Measurements from ENCODE around the gene KIF7. TPM values are rescaled to one million over a fixed set of nuclear protein-coding genes. Genes with fewer than 3 reads are reported as not detected.

Gene KIF7
- total RNA-seq, 4 donors from 2014 or later: 6.2 to 12.6 (median 7.7) TPM

GRCh38 chr15:89656116-89656815 is 999 bp upstream of the KIF7 start:
- TF ChIP-seq, protein P1, sequence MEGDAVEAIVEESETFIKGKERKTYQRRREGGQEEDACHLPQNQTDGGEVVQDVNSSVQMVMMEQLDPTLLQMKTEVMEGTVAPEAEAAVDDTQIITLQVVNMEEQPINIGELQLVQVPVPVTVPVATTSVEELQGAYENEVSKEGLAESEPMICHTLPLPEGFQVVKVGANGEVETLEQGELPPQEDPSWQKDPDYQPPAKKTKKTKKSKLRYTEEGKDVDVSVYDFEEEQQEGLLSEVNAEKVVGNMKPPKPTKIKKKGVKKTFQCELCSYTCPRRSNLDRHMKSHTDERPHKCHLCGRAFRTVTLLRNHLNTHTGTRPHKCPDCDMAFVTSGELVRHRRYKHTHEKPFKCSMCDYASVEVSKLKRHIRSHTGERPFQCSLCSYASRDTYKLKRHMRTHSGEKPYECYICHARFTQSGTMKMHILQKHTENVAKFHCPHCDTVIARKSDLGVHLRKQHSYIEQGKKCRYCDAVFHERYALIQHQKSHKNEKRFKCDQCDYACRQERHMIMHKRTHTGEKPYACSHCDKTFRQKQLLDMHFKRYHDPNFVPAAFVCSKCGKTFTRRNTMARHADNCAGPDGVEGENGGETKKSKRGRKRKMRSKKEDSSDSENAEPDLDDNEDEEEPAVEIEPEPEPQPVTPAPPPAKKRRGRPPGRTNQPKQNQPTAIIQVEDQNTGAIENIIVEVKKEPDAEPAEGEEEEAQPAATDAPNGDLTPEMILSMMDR (IDR thresholded peaks at IDR 0.05): no peak
- DNase-seq (ENCODE audit: low spot score) (no peak), ATAC-seq (ENCODE audit: low FRiP score) (no peak)

DNA sequence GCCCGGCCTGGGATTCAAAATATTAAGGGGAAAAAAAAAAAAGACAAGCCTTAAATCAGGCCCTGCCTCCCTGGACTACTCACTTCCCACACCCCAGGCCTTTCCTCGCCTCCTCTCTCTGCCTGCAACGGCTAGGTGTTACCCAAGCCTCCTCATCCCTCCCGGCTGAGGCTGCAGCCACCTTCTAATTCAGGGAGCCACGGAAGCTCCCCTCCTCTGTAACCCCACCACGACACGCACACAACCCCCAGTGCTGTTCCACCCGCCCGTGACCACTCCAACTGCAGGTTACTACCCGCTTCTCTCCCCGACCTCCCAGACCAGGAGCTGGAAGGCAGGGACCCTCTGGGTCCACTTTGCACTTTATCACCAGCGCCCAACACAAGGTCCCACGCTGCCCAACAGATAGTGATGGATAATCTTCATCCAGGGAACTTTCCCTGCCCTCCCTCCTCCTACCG is 936 bp downstream of the KIF7 start:
- DNase-seq (ENCODE audit: low spot score) (no peak), ATAC-seq (ENCODE audit: low FRiP score) (no peak)
- TF ChIP-seq, protein P1 (IDR thresholded peaks at IDR 0.05): no peak

DNA sequence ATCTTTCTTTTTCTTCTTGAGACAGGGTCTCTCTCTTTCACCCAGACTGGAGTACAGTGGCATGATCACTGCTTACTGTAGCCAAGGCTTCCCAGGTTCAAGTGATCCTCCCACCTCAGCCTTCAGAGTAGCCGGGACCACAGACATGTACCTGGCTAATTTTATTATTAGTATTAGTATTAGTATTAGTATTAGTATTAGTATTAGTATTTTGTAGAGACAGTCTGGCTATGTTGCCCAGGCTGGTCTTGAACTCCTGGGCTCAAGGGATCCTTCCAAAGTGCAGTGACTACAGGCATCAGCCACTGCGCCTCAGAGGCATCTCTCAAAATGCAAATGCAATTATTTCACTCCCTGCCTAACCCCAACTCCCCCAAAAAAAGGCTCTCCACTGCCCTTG is 1.7 kb downstream of the KIF7 start:
- DNase-seq (ENCODE audit: low spot score) (no peak), ATAC-seq (ENCODE audit: low FRiP score) (no peak)
- TF ChIP-seq, protein P1 (IDR thresholded peaks at IDR 0.05): no peak

DNA sequence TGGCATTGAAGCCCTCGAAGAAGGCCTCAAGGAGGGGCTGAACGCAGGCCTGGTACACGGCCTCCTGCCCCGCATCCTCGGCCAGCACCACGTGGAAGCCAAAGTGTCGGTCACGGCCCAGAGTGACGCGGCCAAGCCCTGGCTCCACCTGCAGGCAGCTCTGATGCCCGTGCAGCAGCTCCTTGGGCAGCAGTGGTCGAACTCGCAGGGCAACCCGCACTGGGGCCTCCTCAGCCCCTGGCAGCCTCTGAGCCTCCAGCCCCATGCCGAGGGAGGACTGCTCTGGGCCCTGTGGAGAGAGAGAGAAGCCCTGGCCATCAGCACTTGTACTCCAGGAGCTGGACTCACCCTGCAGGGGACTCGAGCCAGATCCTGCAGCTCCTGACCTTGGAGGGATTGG is 2.6 kb downstream of the KIF7 start:
- TF ChIP-seq, protein P1 (IDR thresholded peaks at IDR 0.05): no peak
- no peak for DNase-seq (ENCODE audit: low spot score)
- no peak for ATAC-seq (ENCODE audit: low FRiP score)

DNA sequence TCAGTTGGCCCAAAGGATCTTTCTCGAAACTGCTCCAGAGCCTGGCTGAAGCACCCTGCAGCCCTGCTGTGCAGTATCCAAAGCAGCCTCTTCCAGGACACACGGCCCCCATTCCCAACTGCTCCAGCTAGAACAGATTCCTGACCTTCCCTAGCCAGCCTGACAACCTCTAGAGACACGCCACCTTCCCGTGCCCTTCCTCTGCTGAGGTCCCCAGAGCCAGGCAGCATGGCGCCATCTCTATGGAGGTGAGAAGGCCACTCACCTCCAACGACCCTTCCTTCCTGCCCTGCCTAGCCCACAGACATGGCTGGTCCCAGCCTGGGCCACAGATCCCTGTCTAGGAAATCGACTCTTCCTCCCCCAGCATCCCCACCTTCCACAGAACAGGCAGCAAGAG is 3.1 kb downstream of the KIF7 start:
- TF ChIP-seq, protein P1 (IDR thresholded peaks at IDR 0.05): no peak
- DNase-seq (ENCODE audit: low spot score) (no peak), ATAC-seq (ENCODE audit: low FRiP score) (no peak)

DNA sequence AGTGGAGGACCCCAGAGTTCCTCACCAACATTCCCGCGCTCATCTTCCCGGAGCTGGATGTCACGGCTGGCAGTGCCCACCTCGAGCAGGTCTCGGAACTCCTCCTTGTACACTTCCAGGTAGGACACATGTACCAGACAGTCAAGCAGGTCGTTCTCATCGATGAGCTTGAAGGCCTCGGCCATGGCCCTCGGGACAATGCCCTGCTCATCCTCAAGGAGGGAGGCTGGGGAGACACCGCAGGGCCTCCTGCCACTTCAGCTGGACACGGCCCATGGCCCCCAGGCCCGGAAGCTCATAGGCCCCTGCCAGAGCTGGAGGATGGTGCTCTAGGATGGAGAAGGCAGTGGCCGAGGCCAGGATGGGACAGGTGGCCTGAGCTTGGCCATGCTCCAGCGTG is 5.6 kb downstream of the KIF7 start:
- peak; percentile 18 for DNase-seq (ENCODE audit: low spot score)
- TF ChIP-seq, protein P1 (IDR thresholded peaks at IDR 0.05): no peak
- no peak for ATAC-seq (ENCODE audit: low FRiP score)

GRCh38 chr15:89649013-89649625 is 6.1 kb downstream of the KIF7 start:
- TF ChIP-seq, protein P1 (IDR thresholded peaks at IDR 0.05): no peak
- ATAC-seq (ENCODE audit: low FRiP score) (no peak), DNase-seq (ENCODE audit: low spot score) (peak; percentile 12)
